ENCODE results near the gene VSTM4. TPM values are rescaled to one million over a fixed set of nuclear protein-coding genes. Genes with fewer than 3 reads are reported as not detected.
A peak's percentile ranks its signal among the peaks of the same experiment; 100 is the strongest.

The VSTM4 gene
- total RNA-seq, 1 experiment from 2014 or later = 0.72 TPM

GRCh38 chr10:49158404-49158803 is 43.1 kb upstream of the VSTM4 start:
- TF ChIP-seq ATF3 (CRISPR knock-in tag; conservative IDR thresholded peaks at IDR 0.05) (no peak), ZNF423 (CRISPR knock-in tag; IDR thresholded peaks at IDR 0.05) (peak; percentile 89), E2F5 (CRISPR knock-in tag; IDR thresholded peaks at IDR 0.05) (no peak), JAZF1 (CRISPR knock-in tag; IDR thresholded peaks at IDR 0.05) (no peak)
- peak; percentile 86 for ATAC-seq
- no peak for DNase-seq (ENCODE audit: low spot score)
- Mint-ChIP-seq H3K27me3 (ENCODE audit: low read depth) (peaks cover 4% of the 10 kb centered on the region; the same call in 1 of the 2 replicates), H3K9me3 (peaks cover 13% of the 10 kb centered on the region), H3K4me1 (peaks cover 28% of the 10 kb centered on the region), H3K4me3 (peak overlapping the region; percentile 31; the same call in 1 of the 2 replicates), H3K27ac (0 out of 2 replicates have a peak overlapping the region, but pooled peaks have one; percentile 78), H3K36me3 (no peaks in the 10 kb centered on the region)
- ChIA-PET POLR2A (interaction anchor here (0.8 kb wide), 1 partner anchor 478 kb away, joined by 3 read pairs; no protein-coding TSS in a partner anchor), CTCF (interaction anchor here (1.0 kb wide), 1 partner anchor 9 kb away, joined by 3 read pairs; no protein-coding TSS in a partner anchor)

GRCh38 chr10:49157229-49157628 is 41.9 kb upstream of the VSTM4 start:
- Mint-ChIP-seq H3K27me3 (ENCODE audit: low read depth) (peaks cover 4% of the 10 kb centered on the region; the same call in 1 of the 2 replicates), H3K9me3 (peaks cover 13% of the 10 kb centered on the region), H3K4me1 (peaks cover 28% of the 10 kb centered on the region), H3K4me3 (no peak overlapping the region), H3K36me3 (no peaks in the 10 kb centered on the region), H3K27ac (no peak overlapping the region)
- no peak for TF ChIP-seq AFF4 (CRISPR knock-in tag; IDR thresholded peaks at IDR 0.05; ENCODE audit: borderline replicate concordance)
- no peak for TF ChIP-seq ZNF281 (CRISPR knock-in tag; IDR thresholded peaks at IDR 0.05)
- no peak for TF ChIP-seq ERG (CRISPR knock-in tag; IDR thresholded peaks at IDR 0.05)
- no peak for TF ChIP-seq SMAD3 (CRISPR knock-in tag; IDR thresholded peaks at IDR 0.05; ENCODE audit: borderline replicate concordance)
- TF ChIP-seq KAT7 (CRISPR knock-in tag; IDR thresholded peaks at IDR 0.05; ENCODE audit: borderline replicate concordance) = no peak
- TF ChIP-seq IRF1 (CRISPR knock-in tag; IDR thresholded peaks at IDR 0.05) = no peak
- no peak for TF ChIP-seq FOXJ3 (CRISPR knock-in tag; IDR thresholded peaks at IDR 0.05; ENCODE audit: borderline replicate concordance)
- no peak for TF ChIP-seq ZNF425 (CRISPR knock-in tag; conservative IDR thresholded peaks at IDR 0.05)
- TF ChIP-seq TEAD1 (CRISPR knock-in tag; IDR thresholded peaks at IDR 0.05) = no peak
- TF ChIP-seq ATF3 (CRISPR knock-in tag; conservative IDR thresholded peaks at IDR 0.05) = no peak
- no peak for TF ChIP-seq PREB (CRISPR knock-in tag; IDR thresholded peaks at IDR 0.05; ENCODE audit: borderline replicate concordance)
- CTCF ChIA-PET = no interaction called here
- no peak for DNase-seq (ENCODE audit: low spot score)
- POLR2A ChIA-PET = no interaction called here
- ATAC-seq = no peak

All from WTC11 (cell line).